ENCODE data around the gene ATP23. TPM values are rescaled to one million over a fixed set of nuclear protein-coding genes. Genes with fewer than 3 reads are reported as not detected.

Gene ATP23
- total RNA-seq, 1 donor from 2014 or later, result 6.1 TPM

DNA sequence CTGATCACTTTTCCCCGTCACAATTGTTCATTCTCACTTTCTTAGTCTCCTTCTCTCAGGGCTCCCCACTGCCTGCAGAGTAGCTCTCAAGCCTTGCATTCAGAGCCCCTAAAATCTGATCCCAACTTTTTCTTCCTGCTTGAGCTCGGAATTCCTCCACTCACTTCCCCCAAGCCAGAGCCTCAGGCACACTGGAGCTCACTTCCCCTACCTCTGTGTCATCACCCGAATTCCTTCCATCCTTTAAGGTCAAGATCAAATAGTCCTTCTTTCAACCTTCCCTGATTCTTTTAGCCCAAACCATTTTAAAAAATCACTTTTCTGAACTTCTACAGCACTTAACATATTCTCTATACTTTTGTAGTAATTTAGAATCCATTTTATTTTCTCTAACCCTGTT, 34.1 kb upstream of the ATP23 start:
- no peak for DNase-seq (ENCODE audit: low spot score in 2 of 2)
- no peak for FAIRE-seq

GRCh38 chr12:57908511-57908910, 32.9 kb upstream of the ATP23 start:
- no peak for FAIRE-seq

DNA sequence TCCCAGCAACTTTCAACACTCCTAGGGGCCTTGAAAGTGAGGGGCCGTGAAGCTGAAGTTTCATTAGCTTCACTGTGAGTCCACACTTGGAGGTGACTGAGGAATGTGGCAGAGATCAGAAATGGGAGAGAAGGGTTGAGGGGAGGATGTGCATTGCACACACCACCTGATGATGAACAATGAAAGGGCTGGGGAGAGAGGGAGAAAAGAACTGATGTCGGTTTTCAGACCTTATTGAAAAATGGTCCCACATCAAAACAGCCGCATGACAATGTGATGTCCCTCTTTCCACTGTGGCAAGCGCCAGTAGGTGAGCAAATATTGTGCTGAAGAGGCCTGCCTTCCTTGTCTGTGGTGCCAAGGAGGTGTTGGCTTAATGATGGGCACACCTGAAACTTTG, 32.3 kb upstream of the ATP23 start:
- FAIRE-seq (no peak), DNase-seq (ENCODE audit: low spot score in 2 of 2) (no peak)

More at GRCh38 chr12:57908511-57908910, 32.9 kb upstream of the ATP23 start:
- no peak for DNase-seq (ENCODE audit: low spot score in 2 of 2)

DNA sequence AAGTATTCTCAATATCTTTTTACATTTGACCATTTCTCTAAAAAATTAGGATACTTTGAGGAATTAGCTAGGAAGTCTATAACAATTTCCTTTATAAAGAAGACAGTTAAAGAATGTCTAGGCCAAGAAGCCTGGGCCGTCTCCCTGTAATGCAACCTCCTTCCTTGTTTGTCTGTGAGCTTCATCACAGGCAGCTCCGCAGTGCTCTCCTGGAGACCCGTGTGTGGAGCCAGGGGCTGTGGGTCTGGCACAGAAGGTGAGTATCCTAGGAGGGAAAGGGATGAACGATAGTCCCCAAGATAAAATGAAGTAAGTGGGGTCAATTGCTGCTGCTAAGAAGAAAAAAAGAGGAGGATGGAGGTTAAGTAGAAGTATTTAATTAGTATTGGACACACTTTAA, 31.8 kb upstream of the ATP23 start:
- no peak for DNase-seq (ENCODE audit: low spot score in 2 of 2)
- no peak for FAIRE-seq

GRCh38 chr12:57918147-57918546, 23.2 kb upstream of the ATP23 start:
- no peak for DNase-seq (ENCODE audit: low spot score in 2 of 2)
- no peak for FAIRE-seq

DNA sequence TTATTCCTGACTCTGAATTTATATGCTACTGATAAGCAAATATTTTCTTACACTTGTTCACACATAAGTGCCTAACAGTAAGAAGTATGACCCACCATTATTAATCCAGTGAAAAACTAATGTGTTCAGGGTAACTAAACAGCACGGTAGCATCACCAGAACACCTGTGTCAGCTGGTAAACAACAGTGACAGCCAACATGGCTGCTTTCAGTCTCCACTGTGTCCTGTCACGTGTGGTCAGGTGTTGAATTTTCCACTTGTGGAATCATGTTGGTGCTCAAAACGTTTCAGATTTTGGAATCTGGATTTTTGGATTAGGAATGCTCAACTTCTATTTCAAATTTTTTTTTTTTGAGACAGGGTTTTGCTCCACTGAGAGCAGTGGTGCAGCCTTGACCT, 14.3 kb upstream of the ATP23 start:
- no peak for DNase-seq (ENCODE audit: low spot score in 2 of 2)
- no peak for FAIRE-seq

- FAIRE-seq (no peak), DNase-seq (ENCODE audit: low spot score in 2 of 2) (no peak)
These were observed 12.1 kb upstream of the ATP23 start for GRCh38 chr12:57929092-57929830.

DNA sequence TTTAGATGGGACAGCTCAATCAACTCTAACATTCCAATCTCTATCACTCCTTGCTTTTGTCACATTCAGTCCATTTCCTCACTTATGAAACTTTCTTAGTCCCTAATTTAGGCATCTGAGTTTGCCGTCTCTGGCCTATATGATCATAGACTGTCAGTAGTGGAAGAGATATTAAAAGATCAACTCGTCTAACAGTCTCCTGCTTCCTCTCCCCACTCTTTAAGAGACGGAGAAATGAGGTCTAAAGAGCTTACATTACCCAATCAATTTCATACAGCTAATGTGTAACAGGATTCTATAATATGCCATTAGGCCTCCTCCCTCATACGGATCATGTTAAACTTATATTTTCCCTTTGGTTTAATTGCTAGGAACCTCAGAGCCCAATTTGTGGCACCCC, 6.5 kb upstream of the ATP23 start:
- FAIRE-seq, result no peak
- DNase-seq (ENCODE audit: low spot score in 2 of 2), result no peak

GRCh38 chr12:57935331-57935730, 6.0 kb upstream of the ATP23 start:
- no peak for FAIRE-seq
- DNase-seq (ENCODE audit: low spot score in 2 of 2), result no peak

GRCh38 chr12:57935839-57936512, 5.4 kb upstream of the ATP23 start:
- no peak for FAIRE-seq

GRCh38 chr12:57936513-57936883, 4.9 kb upstream of the ATP23 start:
- DNase-seq (ENCODE audit: low spot score in 2 of 2) (no peak), FAIRE-seq (no peak)

More at GRCh38 chr12:57935839-57936512, 5.4 kb upstream of the ATP23 start:
- peak; percentile 63 to 72 for DNase-seq (ENCODE audit: low spot score in 2 of 2)

GRCh38 chr12:57939291-57939690, 2.1 kb upstream of the ATP23 start:
- DNase-seq (ENCODE audit: low spot score in 2 of 2) (no peak), FAIRE-seq (no peak)

GRCh38 chr12:57940052-57940914, 1.1 kb upstream of the ATP23 start:
- no peak for FAIRE-seq
- no peak for DNase-seq (ENCODE audit: low spot score in 2 of 2)

GRCh38 chr12:57940915-57941164, 527 bp upstream of the ATP23 start:
- FAIRE-seq (no peak), DNase-seq (ENCODE audit: low spot score in 2 of 2) (no peak)

DNA sequence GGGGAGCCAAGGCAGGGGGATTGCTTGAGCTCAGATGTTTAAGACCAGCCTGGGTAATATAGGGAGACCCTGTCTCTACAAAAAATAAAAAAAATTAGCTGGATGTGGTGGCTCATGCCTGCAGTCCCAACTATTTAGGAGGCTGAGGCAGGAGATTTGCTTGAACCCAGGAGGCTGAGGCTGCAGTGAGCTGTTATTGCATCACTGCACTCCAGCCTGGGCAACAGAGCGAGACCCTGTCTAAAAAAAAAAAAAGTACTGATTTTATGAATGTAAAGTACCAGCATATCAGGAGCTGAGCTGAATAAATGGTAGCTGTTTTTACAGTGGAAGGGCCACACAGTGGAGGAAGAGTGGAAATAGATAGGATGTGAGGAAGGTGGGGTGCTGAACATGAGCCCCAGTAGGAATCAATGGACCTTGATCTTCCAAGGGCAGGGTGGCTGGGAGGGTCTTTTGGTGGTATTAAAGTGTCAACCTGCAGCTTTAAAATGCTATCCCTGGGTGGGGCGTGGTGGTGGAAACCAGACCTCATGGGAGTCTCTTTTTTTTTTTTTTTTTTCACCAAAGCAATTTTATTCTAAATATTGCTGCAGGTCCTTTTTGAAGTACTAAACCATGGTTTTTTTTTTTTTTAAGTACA, 2.2 kb downstream of the ATP23 start:
- FAIRE-seq, result no peak

GRCh38 chr12:57944313-57945023, 3.1 kb downstream of the ATP23 start:
- DNase-seq (ENCODE audit: low spot score in 2 of 2), result no peak
- no peak for FAIRE-seq

More for the DNA sequence above, 2.2 kb downstream of the ATP23 start:
- no peak for DNase-seq (ENCODE audit: low spot score in 2 of 2)

- FAIRE-seq, result no peak
- DNase-seq (ENCODE audit: low spot score in 2 of 2), result no peak
These were observed 11.4 kb downstream of the ATP23 start for GRCh38 chr12:57952766-57953165.

DNA sequence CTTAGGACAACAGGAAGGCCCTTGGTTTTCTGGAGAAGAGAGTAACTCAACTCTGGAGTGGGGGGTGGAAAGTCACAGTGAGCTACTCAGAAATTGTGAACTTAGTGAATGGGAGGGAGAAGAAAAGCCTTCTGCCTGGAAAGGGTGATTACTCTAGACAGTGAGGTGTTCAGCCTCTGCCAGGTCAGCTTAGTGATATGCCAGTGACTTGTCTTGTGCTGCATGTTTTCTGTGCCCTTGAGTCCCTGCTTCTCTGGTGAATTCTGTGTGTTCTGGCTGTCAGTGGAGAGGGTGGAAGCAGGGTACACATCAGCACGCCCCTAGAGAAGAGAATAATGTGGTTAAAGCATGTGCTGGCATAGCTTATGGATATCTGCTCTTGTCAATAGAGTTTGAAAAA, 13.4 kb downstream of the ATP23 start:
- DNase-seq (ENCODE audit: low spot score in 2 of 2), result no peak
- FAIRE-seq, result no peak

- DNase-seq (ENCODE audit: low spot score in 2 of 2) (no peak), FAIRE-seq (no peak)
These were observed 16.8 kb downstream of the ATP23 start for GRCh38 chr12:57958061-57958657.

GRCh38 chr12:57964421-57964820, 23.1 kb downstream of the ATP23 start:
- DNase-seq (ENCODE audit: low spot score in 2 of 2) (no peak), FAIRE-seq (no peak)
